Epithelial cell of proximal tubule (primary cell): Measurements from ENCODE around the gene DMBX1. TPM values are rescaled to one million over a fixed set of nuclear protein-coding genes. Genes with fewer than 3 reads are reported as not detected.

ENCODE experiments used
- DNase-seq: peaks from one replicate; pipeline ENCODE4 v3.0.0-alpha.2; 2011; ENCODE audit warnings: low read depth
- H3K4me3 ChIP-seq: 2 replicates; pipeline ENCODE4 v1.5.1; 2011; ENCODE audit warnings: low read depth, mild to moderate bottlenecking, low read length
- total RNA-seq: library from RNA; depleted of rRNA; stranded (reverse); fragments of >200 nt; gene quantifications from 2 replicates; pipeline ENCODE4 v1.2.3, GENCODE V29; 2015
- TF ChIP-seq, protein P1 (sequence below): conservative IDR thresholded peaks from 2 replicates; pipeline ENCODE4 v1.5.1; 2012; ENCODE audit warnings: low read depth, mild to moderate bottlenecking, low read length

DMBX1 gene
- total RNA-seq, 1 donor from 2014 or later = not detected

DNA sequence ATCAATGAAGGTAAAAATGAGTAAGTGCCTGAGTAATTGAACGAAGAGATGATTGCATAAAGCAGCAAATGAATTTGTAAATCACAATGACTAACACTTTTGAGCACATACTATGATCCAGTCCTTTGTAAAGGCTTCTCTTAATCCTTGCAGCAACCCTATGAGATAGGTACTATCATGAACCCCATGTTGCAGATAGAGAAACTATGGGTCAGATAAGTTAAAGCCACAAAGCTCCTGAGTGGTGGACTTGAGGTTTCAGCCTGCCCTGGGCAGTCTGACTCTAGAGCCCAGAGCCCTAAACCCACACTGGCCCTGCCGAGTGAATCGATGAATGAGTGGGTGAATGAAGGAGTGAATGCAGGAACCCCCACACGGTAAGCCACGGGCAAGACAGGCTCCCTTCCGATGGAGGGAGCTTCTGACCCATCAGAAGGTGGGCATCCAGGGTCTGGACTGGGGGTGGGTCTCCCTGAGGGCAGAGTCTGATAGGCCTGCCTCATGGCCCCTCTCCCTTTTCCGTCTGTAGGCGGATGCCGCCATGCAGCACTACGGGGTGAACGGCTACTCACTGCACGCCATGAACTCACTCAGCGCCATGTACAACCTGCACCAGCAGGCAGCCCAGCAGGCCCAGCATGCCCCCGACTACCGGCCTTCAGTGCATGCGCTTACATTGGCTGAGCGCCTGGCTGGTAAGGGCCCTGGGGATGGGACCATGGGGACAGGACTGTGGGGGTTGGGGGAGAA is 17.0 kb downstream of the DMBX1 start:
- no peak for DNase-seq
- no peak overlapping the region for H3K4me3 ChIP-seq
- TF ChIP-seq, protein P1, sequence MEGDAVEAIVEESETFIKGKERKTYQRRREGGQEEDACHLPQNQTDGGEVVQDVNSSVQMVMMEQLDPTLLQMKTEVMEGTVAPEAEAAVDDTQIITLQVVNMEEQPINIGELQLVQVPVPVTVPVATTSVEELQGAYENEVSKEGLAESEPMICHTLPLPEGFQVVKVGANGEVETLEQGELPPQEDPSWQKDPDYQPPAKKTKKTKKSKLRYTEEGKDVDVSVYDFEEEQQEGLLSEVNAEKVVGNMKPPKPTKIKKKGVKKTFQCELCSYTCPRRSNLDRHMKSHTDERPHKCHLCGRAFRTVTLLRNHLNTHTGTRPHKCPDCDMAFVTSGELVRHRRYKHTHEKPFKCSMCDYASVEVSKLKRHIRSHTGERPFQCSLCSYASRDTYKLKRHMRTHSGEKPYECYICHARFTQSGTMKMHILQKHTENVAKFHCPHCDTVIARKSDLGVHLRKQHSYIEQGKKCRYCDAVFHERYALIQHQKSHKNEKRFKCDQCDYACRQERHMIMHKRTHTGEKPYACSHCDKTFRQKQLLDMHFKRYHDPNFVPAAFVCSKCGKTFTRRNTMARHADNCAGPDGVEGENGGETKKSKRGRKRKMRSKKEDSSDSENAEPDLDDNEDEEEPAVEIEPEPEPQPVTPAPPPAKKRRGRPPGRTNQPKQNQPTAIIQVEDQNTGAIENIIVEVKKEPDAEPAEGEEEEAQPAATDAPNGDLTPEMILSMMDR = no peak

DNA sequence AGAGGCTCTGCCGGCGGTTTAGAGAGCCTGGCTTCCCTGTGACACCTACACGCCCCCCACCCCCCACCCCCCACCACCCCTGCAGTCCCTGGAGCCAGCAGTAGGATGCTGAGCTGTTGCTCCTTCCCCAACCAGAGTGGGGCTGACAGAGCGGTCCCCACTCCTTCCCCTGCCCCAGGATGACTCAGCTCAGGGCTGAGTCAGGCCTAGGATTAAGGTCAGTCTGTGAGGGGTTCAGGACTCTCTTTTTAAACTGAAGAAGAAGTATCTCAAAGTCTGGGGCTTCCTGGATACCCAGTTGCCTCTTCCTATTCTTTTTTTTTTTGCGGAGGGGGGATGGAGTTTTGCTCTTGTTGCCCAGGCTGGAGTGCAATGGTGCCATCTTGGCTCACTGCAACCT is 19.1 kb downstream of the DMBX1 start:
- DNase-seq = no peak

GRCh38 chr1:46510341-46510997 is 20.8 kb downstream of the DMBX1 start:
- no peak for DNase-seq
- no peak overlapping the region for H3K4me3 ChIP-seq
- TF ChIP-seq, protein P1 = no peak

More for the DNA sequence above, 19.1 kb downstream of the DMBX1 start:
- no peak overlapping the region for H3K4me3 ChIP-seq
- TF ChIP-seq, protein P1 = no peak

DNA sequence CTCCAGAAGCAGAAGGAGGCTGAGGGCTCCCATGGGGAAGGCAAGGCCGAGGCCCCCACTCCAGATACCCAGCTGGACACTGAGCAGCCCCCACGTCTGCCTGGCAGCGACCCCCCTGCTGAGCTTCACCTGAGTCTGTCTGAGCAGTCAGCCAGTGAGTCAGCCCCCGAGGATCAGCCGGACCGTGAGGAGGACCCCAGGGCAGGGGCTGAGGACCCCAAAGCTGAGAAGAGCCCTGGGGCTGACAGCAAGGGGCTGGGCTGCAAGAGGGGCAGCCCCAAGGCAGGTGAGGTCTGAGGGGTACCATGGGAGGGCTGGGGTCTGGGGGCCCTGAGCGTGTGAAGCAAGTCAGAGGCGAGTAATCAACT is 21.3 kb downstream of the DMBX1 start:
- H3K4me3 ChIP-seq = no peak overlapping the region
- TF ChIP-seq, protein P1 = no peak
- DNase-seq = no peak

- DNase-seq = no peak
- no peak overlapping the region for H3K4me3 ChIP-seq
- TF ChIP-seq, protein P1 = no peak
These were observed 22.6 kb downstream of the DMBX1 start for GRCh38 chr1:46512135-46512791.

DNA sequence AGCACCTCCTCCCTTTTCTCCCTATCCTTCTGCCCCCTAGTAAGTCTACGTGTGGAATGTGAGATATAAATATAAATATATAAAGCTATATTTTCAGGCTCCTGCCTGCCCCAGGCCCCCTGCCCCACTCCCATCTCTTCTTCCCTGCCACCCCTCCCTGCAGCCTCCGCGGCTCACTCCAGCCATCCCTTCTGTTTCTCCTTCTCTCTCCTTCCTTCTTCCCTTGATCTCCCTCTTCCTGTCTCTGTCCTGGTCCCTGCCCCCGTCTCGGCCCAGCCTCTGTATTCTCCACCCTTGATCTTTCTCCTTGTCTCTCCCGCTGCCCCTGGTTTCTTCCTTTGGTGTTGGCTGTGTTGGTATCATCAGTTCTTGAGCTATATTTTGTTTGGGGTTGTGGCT is 23.2 kb downstream of the DMBX1 start:
- DNase-seq = no peak
- TF ChIP-seq, protein P1 = no peak
- no peak overlapping the region for H3K4me3 ChIP-seq

DNA sequence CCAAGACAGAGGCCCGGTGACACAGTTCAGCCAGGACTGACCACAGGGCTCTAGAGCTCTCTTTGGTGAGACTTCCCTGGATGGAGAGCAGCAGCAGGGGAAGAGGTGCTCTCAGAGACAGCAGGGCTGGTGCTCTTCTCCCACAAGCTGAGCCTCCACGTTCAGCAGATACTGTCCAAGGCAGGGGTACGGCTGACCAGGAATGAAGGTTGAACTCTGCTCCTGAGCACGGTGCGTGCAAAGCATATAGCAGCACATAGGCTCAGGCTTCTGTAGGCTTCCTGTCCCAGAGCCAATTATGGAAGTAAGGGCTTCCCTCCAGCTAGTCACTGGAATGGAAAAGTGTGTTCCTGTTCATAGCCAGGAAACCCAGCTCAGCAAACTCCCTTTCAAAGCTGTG is 23.9 kb downstream of the DMBX1 start:
- TF ChIP-seq, protein P1 = no peak
- DNase-seq = no peak
- H3K4me3 ChIP-seq = no peak overlapping the region
